C4-2B (cell line): Measurements from ENCODE around the gene COASY.
A peak's percentile ranks its signal among the peaks of the same experiment; 100 is the strongest.

ENCODE experiments used
- H3K27ac ChIP-seq: fragments of 450-650 bp; 2 replicates; pipeline ENCODE4 v1.5.1; 2017
- CTCF ChIP-seq: fragments of 450-650 bp; conservative IDR thresholded peaks from 2 replicates; pipeline ENCODE4 v1.5.1; 2017; ENCODE audit warnings: mild to moderate bottlenecking
- ZFX ChIP-seq: fragments of 450-650 bp; IDR thresholded peaks from 2 replicates; pipeline ENCODE4 v1.6.1; 2017

Gene COASY

DNA sequence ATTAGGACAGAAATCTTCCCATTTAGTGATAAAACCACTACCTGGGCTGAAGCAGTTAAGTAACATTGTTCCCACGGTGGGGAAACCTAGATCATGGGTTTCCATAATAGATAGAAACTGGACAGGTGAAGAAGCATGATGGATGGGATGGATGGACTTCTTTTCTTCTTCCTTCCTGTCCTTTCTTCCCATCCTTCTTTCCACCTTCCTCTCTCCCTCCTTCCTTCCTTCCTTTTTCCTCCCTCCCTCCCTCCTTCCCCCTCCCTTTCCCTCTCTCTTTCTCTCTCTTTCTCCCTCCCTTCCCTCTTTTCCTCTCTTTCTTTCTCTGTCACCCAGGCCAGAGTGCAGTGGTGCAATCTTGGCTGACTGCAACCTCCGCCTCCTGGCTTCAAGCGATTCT, 12.5 kb downstream of the COASY start:
- no peak overlapping the region for H3K27ac ChIP-seq
- TF ChIP-seq CTCF: no peak
- TF ChIP-seq ZFX: no peak

- TF ChIP-seq CTCF (no peak), ZFX (no peak)
- H3K27ac ChIP-seq: peak overlapping the region; percentile 84
Observed at GRCh38 chr17:42577140-42577531, 15.2 kb downstream of the COASY start.

- TF ChIP-seq CTCF (no peak), ZFX (peak; percentile 53; the same call in 1 of the 2 replicates)
Observed at GRCh38 chr17:42577532-42578281, 15.8 kb downstream of the COASY start, which contains the start of gene PSMC3IP. TSS of gene PSMC3IP (minus strand) at chr17:42577729. CDS start at chr17:42577686, 43 bp downstream.

DNA sequence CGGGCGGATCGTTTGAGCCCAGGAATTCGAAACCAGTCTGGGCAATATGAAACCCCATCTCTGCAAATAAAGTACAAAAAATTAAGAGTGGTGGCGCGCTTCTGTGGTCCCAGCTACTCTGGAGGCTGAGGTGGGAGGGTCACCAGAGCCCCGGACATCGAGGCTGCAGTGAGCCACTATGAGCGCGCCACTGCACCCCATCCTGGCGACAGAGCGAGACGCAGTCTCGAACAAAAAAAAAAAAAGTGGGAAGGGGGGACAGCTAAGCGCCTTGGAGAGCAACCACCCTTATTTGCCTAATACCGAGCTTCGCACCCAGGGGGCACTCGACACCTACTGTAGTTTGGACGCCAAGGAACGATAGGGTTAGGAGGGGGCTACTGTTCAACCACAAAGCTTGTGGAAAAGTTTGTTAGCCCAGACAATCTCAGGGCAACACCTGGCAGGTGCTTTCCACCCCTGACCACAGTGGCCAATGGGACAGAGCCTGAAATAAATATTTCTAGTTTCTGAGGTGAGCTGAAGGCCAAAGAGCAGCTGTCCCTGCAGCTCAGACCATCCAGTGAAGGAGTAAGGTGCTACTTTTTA, 16.4 kb downstream of the COASY start:
- peak overlapping the region; percentile 84 for H3K27ac ChIP-seq

More at GRCh38 chr17:42577532-42578281, 15.8 kb downstream of the COASY start, which contains the start of gene PSMC3IP:
- peak within 1 kb of the TSS; percentile 84 for H3K27ac ChIP-seq

GRCh38 chr17:42579794-42580551, 18.0 kb downstream of the COASY start:
- TF ChIP-seq CTCF (no peak), ZFX (no peak)
- no peak overlapping the region for H3K27ac ChIP-seq

More for the DNA sequence above, 16.4 kb downstream of the COASY start:
- TF ChIP-seq CTCF (peak; percentile 84), ZFX (no peak)

- no peak overlapping the region for H3K27ac ChIP-seq
- no peak for TF ChIP-seq CTCF
Observed at GRCh38 chr17:42581744-42582270, 19.9 kb downstream of the COASY start.
